ENCODE data around the gene WNT5A. TPM values are rescaled to one million over a fixed set of nuclear protein-coding genes. Genes with fewer than 3 reads are reported as not detected.

The WNT5A gene
- total and polyA plus RNA-seq, 2 donors, result 7.1 to 23.2 TPM

- Histone ChIP-seq H3K27ac (ENCODE audit: low read depth) (no peak overlapping the region), H3K36me3 (ENCODE audit: insufficient read depth) (no peaks in the 10 kb centered on the region), H3K4me1 (ENCODE audit: insufficient read depth) (peaks cover 1% of the 10 kb centered on the region), H3K4me3 (ENCODE audit: low read depth, low read length) (no peak overlapping the region)
- 84% methylated on average over 2 of the region's 2 CpGs for WGBS
- no peak for DNase-seq (ENCODE audit: extremely low spot score)
Measured at GRCh38 chr3:55494976-55495375, 7.9 kb upstream of the WNT5A start.

- 87% methylated on average over 5 of the region's 5 CpGs for WGBS
Measured at GRCh38 chr3:55492976-55493375, 5.9 kb upstream of the WNT5A start.

GRCh38 chr3:55491296-55491816, 4.2 kb upstream of the WNT5A start:
- DNase-seq (ENCODE audit: extremely low spot score), result no peak
- H3K36me3 ChIP-seq (ENCODE audit: insufficient read depth), result no peaks in the 10 kb centered on the region
- peaks cover 1% of the 10 kb centered on the region for H3K4me1 ChIP-seq (ENCODE audit: insufficient read depth)
- H3K4me3 ChIP-seq (ENCODE audit: low read depth, low read length), result no peak overlapping the region
- no peak overlapping the region for H3K27ac ChIP-seq (ENCODE audit: low read depth)
- WGBS, result 23% methylated on average over 7 of the region's 7 CpGs

More at GRCh38 chr3:55492976-55493375, 5.9 kb upstream of the WNT5A start:
- peaks cover 1% of the 10 kb centered on the region for H3K4me1 ChIP-seq (ENCODE audit: insufficient read depth)
- H3K27ac ChIP-seq (ENCODE audit: low read depth), result no peak overlapping the region
- no peak overlapping the region for H3K4me3 ChIP-seq (ENCODE audit: low read depth, low read length)
- H3K36me3 ChIP-seq (ENCODE audit: insufficient read depth), result no peaks in the 10 kb centered on the region
- DNase-seq (ENCODE audit: extremely low spot score), result no peak

- WGBS, result 34% methylated on average over 3 of the region's 3 CpGs
- no peak overlapping the region for H3K27ac ChIP-seq (ENCODE audit: low read depth)
- H3K4me3 ChIP-seq (ENCODE audit: low read depth, low read length), result no peak overlapping the region
- peaks cover 1% of the 10 kb centered on the region for H3K4me1 ChIP-seq (ENCODE audit: insufficient read depth)
- no peak for DNase-seq (ENCODE audit: extremely low spot score)
- H3K36me3 ChIP-seq (ENCODE audit: insufficient read depth), result no peaks in the 10 kb centered on the region
Measured at GRCh38 chr3:55490276-55490913, 3.3 kb upstream of the WNT5A start.

GRCh38 chr3:55489798-55490132, 2.7 kb upstream of the WNT5A start:
- no peak overlapping the region for H3K27ac ChIP-seq (ENCODE audit: low read depth)
- H3K36me3 ChIP-seq (ENCODE audit: insufficient read depth), result no peaks in the 10 kb centered on the region
- WGBS, result 14% methylated on average over 17 of the region's 17 CpGs
- H3K4me1 ChIP-seq (ENCODE audit: insufficient read depth), result peaks cover 1% of the 10 kb centered on the region
- DNase-seq (ENCODE audit: extremely low spot score), result no peak
- H3K4me3 ChIP-seq (ENCODE audit: low read depth, low read length), result no peak overlapping the region

- Histone ChIP-seq H3K4me3 (ENCODE audit: low read depth, low read length) (peak overlapping the region; percentile 67), H3K4me1 (ENCODE audit: insufficient read depth) (peaks cover 1% of the 10 kb centered on the region), H3K36me3 (ENCODE audit: insufficient read depth) (no peaks in the 10 kb centered on the region), H3K27ac (ENCODE audit: low read depth) (no peak overlapping the region)
- WGBS, result 1% methylated on average over 30 of the region's 30 CpGs
- DNase-seq (ENCODE audit: extremely low spot score), result peak; percentile 75
Measured at GRCh38 chr3:55488398-55489055, 1.4 kb upstream of the WNT5A start.

GRCh38 chr3:55487381-55488241, 505 bp upstream of the WNT5A start:
- Histone ChIP-seq H3K4me1 (ENCODE audit: insufficient read depth) (peaks cover 1% of the 10 kb centered on the region), H3K4me3 (ENCODE audit: low read depth, low read length) (peak overlapping the region; percentile 67), H3K27ac (ENCODE audit: low read depth) (peak overlapping the region; percentile 69), H3K36me3 (ENCODE audit: insufficient read depth) (no peaks in the 10 kb centered on the region)
- DNase-seq (ENCODE audit: extremely low spot score), result no peak
- WGBS, result under 1% methylated on average over 71 of the region's 71 CpGs

- no peaks in the 10 kb centered on the region for H3K4me1 ChIP-seq (ENCODE audit: insufficient read depth)
- peak overlapping the region; percentile 67 for H3K4me3 ChIP-seq (ENCODE audit: low read depth, low read length)
- 6% methylated on average over 49 of the region's 49 CpGs for WGBS
- peak overlapping the region; percentile 72 for H3K27ac ChIP-seq (ENCODE audit: low read depth)
- no peak for DNase-seq (ENCODE audit: extremely low spot score)
- H3K36me3 ChIP-seq (ENCODE audit: insufficient read depth), result no peaks in the 10 kb centered on the region
Measured at GRCh38 chr3:55486101-55486856, 827 bp downstream of the WNT5A start.

- Histone ChIP-seq H3K27ac (ENCODE audit: low read depth) (peak overlapping the region; percentile 49), H3K4me3 (ENCODE audit: low read depth, low read length) (peak overlapping the region; percentile 18)
- peak; percentile 60 for DNase-seq (ENCODE audit: extremely low spot score)
Measured at GRCh38 chr3:55484801-55485791, 2.0 kb downstream of the WNT5A start.

GRCh38 chr3:55484191-55484689, 2.9 kb downstream of the WNT5A start:
- no peak for DNase-seq (ENCODE audit: extremely low spot score)
- WGBS, result 69% methylated on average over 20 of the region's 20 CpGs
- Histone ChIP-seq H3K4me1 (ENCODE audit: insufficient read depth) (no peaks in the 10 kb centered on the region), H3K4me3 (ENCODE audit: low read depth, low read length) (peak overlapping the region; percentile 18), H3K27ac (ENCODE audit: low read depth) (no peak overlapping the region), H3K36me3 (ENCODE audit: insufficient read depth) (no peaks in the 10 kb centered on the region)

More at GRCh38 chr3:55484801-55485791, 2.0 kb downstream of the WNT5A start:
- Histone ChIP-seq H3K36me3 (ENCODE audit: insufficient read depth) (no peaks in the 10 kb centered on the region), H3K4me1 (ENCODE audit: insufficient read depth) (no peaks in the 10 kb centered on the region)
- WGBS, result 13% methylated on average over 57 of the region's 57 CpGs

GRCh38 chr3:55483196-55484095, 3.7 kb downstream of the WNT5A start:
- no peak overlapping the region for H3K4me3 ChIP-seq (ENCODE audit: low read depth, low read length)
- H3K4me1 ChIP-seq (ENCODE audit: insufficient read depth), result no peaks in the 10 kb centered on the region
- no peaks in the 10 kb centered on the region for H3K36me3 ChIP-seq (ENCODE audit: insufficient read depth)
- no peak overlapping the region for H3K27ac ChIP-seq (ENCODE audit: low read depth)
- 61% methylated on average over 40 of the region's 40 CpGs for WGBS
- no peak for DNase-seq (ENCODE audit: extremely low spot score)
